Stimulated activated naive B cell treated with anti-CD40 and anti-IgM and Interleukin-4, amounts not matched to agents 10 μg/mL and 1 μg/mL and 100 μg/mL, for 72 hours (primary cell): ENCODE results near the gene DNM3.

Source experiments
- ATAC-seq, 2 donors: fragments of 150-1000 bp; cut with Tn5 transposase; replicated peaks; 2 replicates each; pipeline ENCODE4 v1.10.0; 2021; ENCODE audit warnings: moderate library complexity in 1 of 2
- DNase-seq: peaks from one replicate; pipeline ENCODE4 v3.0.0; 2021
- H3K27ac Mint-ChIP-seq: one replicate; pipeline ENCODE4 v1.8.0; 2022; ENCODE audit warnings: mild to moderate bottlenecking, mixed read lengths
- H3K27me3 Mint-ChIP-seq, 2 donors: one replicate each; pipeline ENCODE4 v1.8.0; 2022; ENCODE audit warnings: mixed read lengths in 2 of 2
- H3K36me3 Mint-ChIP-seq, 2 donors: one replicate each; pipeline ENCODE4 v1.8.0; 2022; ENCODE audit warnings: mixed read lengths in 2 of 2, mild to moderate bottlenecking in 1 of 2
- H3K4me1 Mint-ChIP-seq, 2 donors: one replicate each; pipeline ENCODE4 v1.8.0; 2022; ENCODE audit warnings: mixed read lengths in 2 of 2, mild to moderate bottlenecking in 1 of 2
- H3K4me3 Mint-ChIP-seq, 2 donors: one replicate each; pipeline ENCODE4 v1.8.0; 2022; ENCODE audit warnings: mild to moderate bottlenecking in 2 of 2, mixed read lengths in 2 of 2, moderate library complexity in 1 of 2
- H3K9me3 Mint-ChIP-seq, 2 donors: one replicate each; pipeline ENCODE4 v1.8.0; 2022; ENCODE audit warnings: mixed read lengths in 2 of 2, mild to moderate bottlenecking in 1 of 2

Gene DNM3

DNA sequence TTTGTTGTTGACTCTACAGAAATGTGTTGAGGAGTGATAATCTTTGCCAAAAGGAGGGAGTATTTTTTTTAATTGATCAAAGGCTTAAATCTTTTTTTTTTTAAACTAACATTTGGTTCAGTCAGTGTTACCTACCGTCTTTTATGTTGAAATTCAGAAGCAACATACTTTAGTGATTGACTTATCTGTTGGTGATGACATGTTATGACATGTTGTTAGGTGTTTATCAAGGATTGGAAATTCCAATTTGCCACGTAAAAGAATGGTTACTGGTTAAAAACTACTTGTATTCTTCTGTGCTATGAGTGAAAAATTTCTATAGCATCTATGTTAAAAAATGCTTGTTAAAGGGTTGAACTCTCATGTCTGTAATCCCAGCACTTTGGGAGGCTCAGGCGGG lies 61.2 kb downstream of the DNM3 start:
- H3K27me3 Mint-ChIP-seq, result peaks cover 0 to 7% of the 10 kb centered on the region in 2 donors
- H3K27ac Mint-ChIP-seq, result no peak overlapping the region
- no peaks in the 10 kb centered on the region for H3K9me3 Mint-ChIP-seq
- peaks cover 0 to 6% of the 10 kb centered on the region in 2 donors for H3K36me3 Mint-ChIP-seq
- no peak for DNase-seq
- H3K4me3 Mint-ChIP-seq, result no peak overlapping the region
- no peak for ATAC-seq
- H3K4me1 Mint-ChIP-seq, result no peaks in the 10 kb centered on the region

DNA sequence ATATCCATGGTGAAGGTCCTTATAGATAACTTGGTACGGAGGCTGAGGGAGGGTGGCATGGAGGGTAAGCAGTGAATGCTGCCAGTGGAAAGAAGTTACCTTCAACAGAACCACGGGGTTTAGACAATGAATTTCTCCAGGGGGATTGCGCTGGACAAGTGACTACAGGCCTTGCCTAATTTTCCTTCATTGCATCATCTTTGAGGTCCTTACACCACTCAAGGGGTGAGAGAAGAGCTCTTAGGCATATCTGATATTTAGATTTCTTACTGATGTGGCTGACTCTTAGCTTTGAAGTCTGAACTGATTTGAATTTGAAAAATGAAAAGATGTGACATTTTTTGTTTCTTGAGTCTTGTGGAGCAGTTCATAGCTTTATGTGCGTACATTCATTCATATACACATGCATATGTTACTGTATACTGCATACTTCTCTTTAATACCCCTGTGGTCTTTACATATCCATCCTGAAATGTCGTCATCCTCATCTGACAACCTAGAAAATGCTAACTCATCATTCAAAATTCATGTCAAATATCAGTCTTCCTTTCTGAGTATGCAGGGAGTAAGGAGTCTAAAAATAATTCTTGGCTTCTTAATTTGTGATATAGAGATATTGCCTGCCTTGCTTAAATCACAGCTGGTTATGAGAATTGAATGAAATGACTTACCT lies 63.6 kb downstream of the DNM3 start:
- ATAC-seq, result no peak

GRCh38 chr1:171909711-171910110 lies 68.4 kb downstream of the DNM3 start:
- Mint-ChIP-seq H3K27ac (no peak overlapping the region), H3K4me3 (no peak overlapping the region), H3K36me3 (no peaks in the 10 kb centered on the region), H3K27me3 (peaks cover 0 to 4% of the 10 kb centered on the region in 2 donors), H3K4me1 (peaks cover 0 to 2% of the 10 kb centered on the region in 2 donors), H3K9me3 (no peaks in the 10 kb centered on the region)
- DNase-seq, result no peak
- no peak for ATAC-seq

More for the DNA sequence above, 63.6 kb downstream of the DNM3 start:
- H3K27me3 Mint-ChIP-seq, result peaks cover 0 to 10% of the 10 kb centered on the region in 2 donors
- no peaks in the 10 kb centered on the region for H3K9me3 Mint-ChIP-seq
- H3K4me3 Mint-ChIP-seq, result no peak overlapping the region
- H3K36me3 Mint-ChIP-seq, result peaks cover 0 to 6% of the 10 kb centered on the region in 2 donors
- H3K27ac Mint-ChIP-seq, result no peak overlapping the region
- H3K4me1 Mint-ChIP-seq, result peaks cover 0 to 2% of the 10 kb centered on the region in 2 donors
- DNase-seq, result no peak

DNA sequence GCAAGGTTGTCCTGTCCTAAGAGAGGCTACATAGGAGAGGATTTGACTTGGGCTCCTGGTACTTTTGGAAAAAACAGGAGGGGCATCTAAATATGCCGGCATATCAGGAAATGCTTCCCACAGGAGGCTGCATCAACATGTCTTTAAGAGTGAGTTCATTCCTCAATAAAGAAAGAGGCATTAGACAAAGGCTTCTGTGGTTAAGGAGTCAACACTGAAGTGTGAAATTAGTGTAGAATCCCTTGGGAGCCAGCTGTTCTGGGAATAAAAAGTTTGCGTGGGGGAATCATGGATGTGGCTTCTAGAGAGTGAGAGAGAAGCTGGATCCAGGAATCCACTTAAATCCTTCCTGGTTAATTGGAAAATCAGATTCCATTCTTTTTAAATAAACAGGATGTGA lies 69.5 kb downstream of the DNM3 start:
- H3K4me3 Mint-ChIP-seq, result no peak overlapping the region
- no peaks in the 10 kb centered on the region for H3K36me3 Mint-ChIP-seq
- ATAC-seq (no peak), DNase-seq (no peak)
- peaks cover 0 to 2% of the 10 kb centered on the region in 2 donors for H3K4me1 Mint-ChIP-seq
- H3K9me3 Mint-ChIP-seq, result no peaks in the 10 kb centered on the region
- H3K27ac Mint-ChIP-seq, result no peak overlapping the region
- H3K27me3 Mint-ChIP-seq, result peaks cover 0 to 4% of the 10 kb centered on the region in 2 donors

- no peak overlapping the region for H3K27ac Mint-ChIP-seq
- peaks cover 0 to 4% of the 10 kb centered on the region in 2 donors for H3K27me3 Mint-ChIP-seq
- H3K36me3 Mint-ChIP-seq, result no peaks in the 10 kb centered on the region
Measured at GRCh38 chr1:171911506-171911905, 70.2 kb downstream of the DNM3 start.

DNA sequence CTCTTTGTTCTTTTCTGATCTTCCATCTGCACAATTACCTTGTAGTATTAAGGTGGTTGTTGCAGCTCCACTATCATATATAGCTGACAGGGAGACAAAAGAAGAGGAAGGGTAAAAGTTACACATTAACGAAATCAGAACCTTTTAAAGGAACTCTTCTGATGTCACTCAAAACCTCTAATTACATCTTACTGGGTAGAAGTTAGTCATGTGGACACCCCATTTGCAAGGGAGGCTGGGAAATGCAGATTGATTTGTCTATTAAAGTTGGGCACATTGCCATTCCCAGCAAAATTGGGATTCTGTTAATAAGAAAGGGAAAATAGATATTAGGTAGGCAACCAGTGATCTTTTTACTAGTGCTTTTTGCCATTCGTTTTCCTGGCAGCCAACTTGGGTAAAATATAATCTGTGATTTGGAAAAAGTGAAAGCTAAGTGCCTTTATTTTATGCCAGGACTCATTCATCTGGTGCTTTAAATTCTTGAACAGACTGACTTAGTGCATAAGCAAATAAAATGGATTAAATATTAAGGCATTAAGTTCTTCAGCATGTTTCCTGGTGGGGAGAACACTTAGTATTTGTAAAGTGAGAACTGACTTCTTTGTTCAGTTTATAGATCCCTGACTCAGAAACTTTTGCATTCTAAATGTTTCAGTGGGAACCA lies 71.3 kb downstream of the DNM3 start:
- Mint-ChIP-seq H3K9me3 (no peaks in the 10 kb centered on the region), H3K4me1 (peaks cover 0 to 2% of the 10 kb centered on the region in 2 donors), H3K27ac (no peak overlapping the region), H3K27me3 (peaks cover 0 to 4% of the 10 kb centered on the region in 2 donors), H3K36me3 (no peaks in the 10 kb centered on the region), H3K4me3 (no peak overlapping the region)
- ATAC-seq, result no peak
- no peak for DNase-seq

More at GRCh38 chr1:171911506-171911905, 70.2 kb downstream of the DNM3 start:
- Mint-ChIP-seq H3K4me3 (no peak overlapping the region), H3K4me1 (peaks cover 0 to 2% of the 10 kb centered on the region in 2 donors), H3K9me3 (no peaks in the 10 kb centered on the region)
- ATAC-seq, result no peak
- no peak for DNase-seq

GRCh38 chr1:171913385-171913784 lies 72.1 kb downstream of the DNM3 start:
- Mint-ChIP-seq H3K4me3 (no peak overlapping the region), H3K27me3 (peaks cover 0 to 4% of the 10 kb centered on the region in 2 donors), H3K36me3 (no peaks in the 10 kb centered on the region), H3K27ac (no peak overlapping the region), H3K4me1 (peaks cover 0 to 2% of the 10 kb centered on the region in 2 donors), H3K9me3 (no peaks in the 10 kb centered on the region)
- DNase-seq, result no peak
- no peak for ATAC-seq

DNA sequence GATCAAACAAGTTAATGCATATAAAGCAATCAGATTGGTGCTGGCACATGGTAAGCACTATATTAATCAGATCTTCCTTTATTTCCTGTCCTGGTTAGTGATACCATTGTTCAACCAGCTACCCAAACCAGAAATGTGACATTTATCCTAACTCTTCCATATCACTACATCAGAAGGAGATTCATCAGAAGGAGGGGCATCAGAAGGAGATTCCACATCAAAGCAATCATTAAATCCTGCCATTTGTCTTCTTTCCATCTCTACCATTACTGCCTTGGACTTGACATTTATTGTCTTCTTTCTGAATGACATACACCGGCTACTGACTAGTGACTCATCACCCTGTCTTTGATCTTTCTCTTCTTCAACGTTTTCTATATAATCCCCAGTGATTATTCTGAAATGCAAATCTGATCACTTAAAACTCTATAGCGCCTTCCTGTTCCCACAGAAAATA lies 75.0 kb downstream of the DNM3 start:
- DNase-seq (no peak), ATAC-seq (no peak)
- Mint-ChIP-seq H3K27me3 (no peaks in the 10 kb centered on the region), H3K9me3 (no peaks in the 10 kb centered on the region), H3K27ac (no peak overlapping the region), H3K4me3 (no peak overlapping the region), H3K36me3 (no peaks in the 10 kb centered on the region), H3K4me1 (no peaks in the 10 kb centered on the region)

DNA sequence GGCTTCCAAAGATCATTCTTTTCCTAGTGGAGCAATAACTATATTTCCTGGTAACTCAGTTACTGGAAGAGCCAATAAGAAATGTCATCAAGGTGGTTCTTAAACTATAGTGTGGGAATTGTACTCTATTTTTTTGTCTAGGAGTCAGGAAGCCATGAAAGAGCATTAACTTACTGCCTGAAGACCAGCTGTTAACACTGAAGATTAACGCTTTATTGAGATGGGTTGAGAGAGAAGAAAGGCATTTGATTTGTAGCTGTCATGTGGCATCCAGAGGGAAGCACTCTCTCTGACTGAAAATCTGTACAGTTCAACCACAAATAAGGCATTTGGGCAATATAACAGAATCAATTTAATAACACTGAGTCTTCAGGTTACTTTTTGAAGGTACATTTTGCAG lies 76.0 kb downstream of the DNM3 start:
- ATAC-seq (no peak), DNase-seq (no peak)
- Mint-ChIP-seq H3K27me3 (no peaks in the 10 kb centered on the region), H3K9me3 (no peaks in the 10 kb centered on the region), H3K36me3 (no peaks in the 10 kb centered on the region), H3K4me3 (no peak overlapping the region), H3K4me1 (no peaks in the 10 kb centered on the region), H3K27ac (no peak overlapping the region)

GRCh38 chr1:171919891-171920887 lies 78.9 kb downstream of the DNM3 start:
- Mint-ChIP-seq H3K9me3 (peaks cover 9 to 11% of the 10 kb centered on the region in 2 donors), H3K27me3 (no peaks in the 10 kb centered on the region), H3K4me1 (no peaks in the 10 kb centered on the region), H3K27ac (no peak overlapping the region), H3K36me3 (peaks cover 4 to 8% of the 10 kb centered on the region in 2 donors), H3K4me3 (no peak overlapping the region)
- no peak for DNase-seq
- no peak for ATAC-seq

GRCh38 chr1:171922999-171923398 lies 81.7 kb downstream of the DNM3 start:
- no peak overlapping the region for H3K4me3 Mint-ChIP-seq
- peaks cover 0 to 4% of the 10 kb centered on the region in 2 donors for H3K27me3 Mint-ChIP-seq
- H3K9me3 Mint-ChIP-seq, result peaks cover 11 to 12% of the 10 kb centered on the region in 2 donors
- peaks cover 13 to 16% of the 10 kb centered on the region in 2 donors for H3K36me3 Mint-ChIP-seq
- no peak overlapping the region for H3K27ac Mint-ChIP-seq
- ATAC-seq, result no peak
- no peak for DNase-seq
- H3K4me1 Mint-ChIP-seq, result no peaks in the 10 kb centered on the region

DNA sequence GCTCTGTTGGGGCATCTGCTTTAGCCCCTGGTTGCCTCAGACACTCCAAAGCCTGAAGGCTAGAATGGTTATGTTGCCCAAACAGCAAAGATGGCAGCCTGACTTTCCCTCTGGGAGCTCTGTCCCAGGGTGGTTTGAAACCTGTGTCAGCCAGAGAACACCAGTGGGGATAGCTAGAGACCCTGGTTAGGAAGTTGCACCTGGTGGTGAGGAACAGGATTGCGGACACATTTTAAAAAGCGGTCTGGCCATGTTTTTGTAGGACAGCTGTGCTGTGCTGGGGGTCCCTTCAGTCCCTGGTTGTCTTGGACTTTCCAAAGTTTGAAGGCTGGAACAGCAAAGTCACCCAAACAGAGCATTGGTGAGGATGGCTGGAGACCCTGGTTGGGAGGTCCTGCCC lies 87.8 kb downstream of the DNM3 start:
- H3K36me3 Mint-ChIP-seq, result peaks cover 14 to 16% of the 10 kb centered on the region in 2 donors
- H3K27ac Mint-ChIP-seq, result no peak overlapping the region
- no peaks in the 10 kb centered on the region for H3K4me1 Mint-ChIP-seq
- H3K4me3 Mint-ChIP-seq, result no peak overlapping the region
- no peak for DNase-seq
- ATAC-seq, result no peak
- H3K27me3 Mint-ChIP-seq, result peaks cover 5 to 19% of the 10 kb centered on the region in 2 donors
- peaks cover 6 to 9% of the 10 kb centered on the region in 2 donors for H3K9me3 Mint-ChIP-seq

DNA sequence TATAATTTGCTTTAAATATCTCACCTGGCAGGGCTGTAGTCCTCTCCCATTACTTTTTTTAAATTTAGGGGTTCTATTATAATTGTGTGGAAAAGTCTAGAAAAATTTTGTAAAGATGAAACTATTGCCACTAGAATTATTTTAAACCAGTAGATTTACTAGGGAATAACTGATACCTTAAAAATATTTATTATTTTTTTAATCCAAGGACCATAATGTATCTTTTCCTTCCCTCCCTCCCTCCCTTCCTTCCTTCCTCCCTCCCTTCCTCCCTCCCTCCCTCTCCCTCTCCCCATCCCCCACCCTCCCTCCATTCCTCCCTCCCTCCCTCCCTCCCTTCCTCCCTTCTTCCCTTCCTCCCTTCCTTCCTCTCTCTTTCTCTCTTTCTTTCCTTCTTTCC lies 90.5 kb downstream of the DNM3 start:
- H3K36me3 Mint-ChIP-seq, result peaks cover 3 to 5% of the 10 kb centered on the region in 2 donors
- H3K9me3 Mint-ChIP-seq, result no peaks in the 10 kb centered on the region
- ATAC-seq, result no peak
- peaks cover 5 to 19% of the 10 kb centered on the region in 2 donors for H3K27me3 Mint-ChIP-seq
- no peak overlapping the region for H3K4me3 Mint-ChIP-seq
- no peak overlapping the region for H3K27ac Mint-ChIP-seq
- no peak for DNase-seq
- H3K4me1 Mint-ChIP-seq, result no peaks in the 10 kb centered on the region

DNA sequence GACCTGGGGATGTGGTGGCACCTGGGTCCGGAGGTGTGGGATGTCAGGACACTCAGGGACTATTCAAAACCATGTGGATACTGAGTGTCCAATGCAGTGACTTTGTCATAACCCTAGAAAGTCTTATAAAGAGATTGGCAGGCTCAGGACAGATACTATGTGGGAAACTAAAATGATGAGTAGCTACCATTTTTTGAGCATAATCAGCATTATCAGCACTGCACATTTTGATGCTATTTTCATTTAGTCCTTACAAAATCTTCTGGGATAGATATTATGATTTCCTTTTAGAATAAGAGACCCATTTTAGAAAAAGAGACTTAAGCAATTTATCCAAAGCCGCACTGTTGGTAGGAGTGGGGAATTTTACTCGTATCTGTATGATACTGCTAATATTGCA lies 93.4 kb downstream of the DNM3 start:
- no peaks in the 10 kb centered on the region for H3K4me1 Mint-ChIP-seq
- no peak overlapping the region for H3K4me3 Mint-ChIP-seq
- no peaks in the 10 kb centered on the region for H3K36me3 Mint-ChIP-seq
- H3K9me3 Mint-ChIP-seq, result no peaks in the 10 kb centered on the region
- DNase-seq (no peak), ATAC-seq (no peak)
- no peaks in the 10 kb centered on the region for H3K27me3 Mint-ChIP-seq
- H3K27ac Mint-ChIP-seq, result no peak overlapping the region
